NOMO-1 (cell line): ENCODE measurements around the gene CSNK1E.
A peak's percentile ranks its signal among the peaks of the same experiment; 100 is the strongest.

Experiments used
- DNase-seq, 2 experiments: peaks; one replicate each; lab custom pipeline; 2025; ENCODE audit not compliant: unreplicated experiment in 2 of 2; lab: John Stamatoyannopoulos, UW

The CSNK1E gene

DNA sequence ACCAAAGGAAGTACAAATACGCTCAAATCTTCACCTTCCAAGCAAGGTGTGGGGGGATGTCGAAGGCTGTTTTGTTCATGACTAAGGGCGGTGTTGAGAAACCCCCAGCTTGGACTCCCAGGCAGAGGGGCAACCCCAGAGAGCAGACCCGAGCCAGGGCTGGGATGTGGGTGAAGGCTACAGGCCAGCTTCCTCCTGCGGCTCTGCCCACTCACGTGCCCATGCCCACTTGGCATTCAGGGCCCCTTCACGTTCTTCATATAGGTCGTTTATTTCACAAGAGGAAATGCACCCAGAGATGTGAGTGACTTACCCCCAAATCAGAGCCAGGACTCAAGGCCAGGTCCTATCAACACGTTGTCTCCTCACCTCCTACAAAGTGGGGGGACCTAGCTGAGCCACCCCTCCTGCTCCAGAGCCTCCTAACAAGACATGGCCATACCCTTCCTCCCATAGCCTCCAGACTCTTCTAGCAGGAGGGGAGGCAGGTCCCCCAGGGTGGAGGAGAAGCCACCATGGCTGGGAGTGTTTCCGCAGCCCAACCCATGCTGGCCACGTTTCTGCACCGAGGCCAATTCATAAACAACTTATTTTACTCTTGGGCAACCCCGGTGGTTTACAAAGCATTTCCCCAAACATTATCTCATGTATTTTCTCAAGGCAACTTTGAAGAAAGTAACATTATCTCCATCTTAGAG lies 66.4 kb downstream of the CSNK1E start:
- DNase-seq, result no peak

DNA sequence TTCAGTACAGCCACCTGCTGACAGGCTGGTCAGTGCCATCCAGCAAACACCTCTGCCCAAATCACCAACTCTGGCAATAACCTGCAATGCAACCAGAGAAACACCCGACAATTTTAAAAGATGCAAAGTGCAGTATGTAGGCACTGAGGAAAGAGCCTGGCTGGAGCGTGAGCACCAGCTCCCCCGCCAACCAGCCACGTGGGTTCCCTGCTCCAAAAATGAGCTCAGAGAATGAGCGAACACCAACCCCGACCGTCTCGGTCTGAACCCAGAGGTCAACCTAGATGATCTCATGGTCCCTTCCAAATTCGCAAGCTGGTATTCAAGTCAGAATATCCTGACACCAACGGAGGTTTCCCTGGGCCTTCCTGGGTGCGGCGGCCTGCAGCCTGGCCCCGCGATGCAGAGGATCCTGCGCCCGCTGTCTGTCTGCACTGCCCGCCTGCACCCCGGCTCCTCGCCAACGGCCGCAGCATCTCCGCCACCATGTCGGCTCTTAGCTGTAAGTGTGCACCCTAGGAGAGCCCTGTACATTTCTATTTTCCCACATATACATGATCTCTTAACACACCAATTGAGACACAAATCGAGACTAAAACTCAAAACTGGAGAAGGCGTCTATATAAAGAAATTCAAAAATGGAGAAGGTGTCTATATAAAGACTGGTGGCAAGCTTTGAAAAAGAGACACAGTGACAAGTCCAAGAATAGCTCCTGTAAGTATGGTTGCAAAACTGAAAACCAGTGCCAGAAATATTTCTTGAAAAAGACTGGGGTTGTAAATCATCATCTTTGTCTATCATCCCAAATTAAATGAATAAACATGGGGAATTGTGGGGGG lies 67.2 kb downstream of the CSNK1E start:
- DNase-seq, result peak in 1 of 2 experiments; percentile 35

DNA sequence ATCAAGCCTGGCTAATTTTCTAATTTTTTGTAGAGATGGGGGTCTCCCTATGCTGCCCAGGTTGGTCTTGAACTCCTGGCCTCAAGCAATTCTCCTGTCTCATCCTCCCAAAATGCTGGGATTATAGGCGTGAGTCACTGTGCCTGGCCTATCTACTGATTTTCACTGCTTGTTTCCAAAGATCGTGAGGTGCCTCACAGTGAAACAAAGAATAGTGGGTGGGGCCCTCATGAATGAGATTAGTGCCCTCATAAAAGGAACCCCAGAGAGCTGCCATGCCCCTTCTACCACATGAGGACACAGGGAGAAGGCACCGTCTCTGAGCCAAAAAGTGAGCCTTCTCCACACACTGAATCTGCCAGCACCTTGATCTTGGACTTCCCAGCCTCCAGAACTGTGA lies 67.9 kb downstream of the CSNK1E start:
- DNase-seq, result no peak

DNA sequence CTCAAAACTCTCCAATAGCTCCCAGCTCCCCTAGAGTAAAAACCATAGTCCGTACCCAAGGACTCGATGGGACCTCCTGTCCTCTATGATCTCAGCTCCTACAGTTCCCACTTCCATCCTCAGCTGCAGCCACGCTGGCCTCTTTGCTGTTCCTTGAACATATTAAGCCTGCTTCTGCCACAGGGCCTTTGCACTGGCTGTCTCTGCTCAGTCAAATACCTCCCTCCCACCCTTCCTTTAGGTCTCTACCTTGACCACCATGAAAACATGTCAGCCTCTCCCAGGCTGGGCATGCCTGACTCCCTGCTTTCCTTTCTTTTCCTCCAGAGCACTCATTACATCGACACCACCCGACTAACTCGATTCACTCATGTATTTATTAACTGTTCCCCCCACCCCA lies 69.0 kb downstream of the CSNK1E start:
- no peak for DNase-seq

DNA sequence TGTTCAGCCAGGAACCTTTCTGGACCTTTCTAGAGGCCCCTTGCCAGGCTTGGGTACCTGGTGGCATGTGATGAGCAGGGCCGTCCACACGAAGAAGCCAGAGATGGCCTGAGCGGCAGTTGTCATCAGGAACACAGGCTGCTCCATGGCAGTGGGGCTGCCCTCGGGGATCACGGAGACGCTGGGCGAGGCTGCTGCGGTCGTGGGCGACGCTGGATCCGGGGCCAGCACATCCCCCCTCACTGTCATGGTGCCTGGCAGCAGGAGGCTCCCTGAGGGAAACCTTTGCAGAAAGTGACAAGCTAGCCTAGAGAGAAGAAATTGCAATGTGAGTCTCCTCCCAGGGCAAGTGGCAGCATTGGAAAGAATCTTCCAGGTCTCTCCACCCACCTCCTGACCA lies 69.5 kb downstream of the CSNK1E start:
- DNase-seq, result no peak

DNA sequence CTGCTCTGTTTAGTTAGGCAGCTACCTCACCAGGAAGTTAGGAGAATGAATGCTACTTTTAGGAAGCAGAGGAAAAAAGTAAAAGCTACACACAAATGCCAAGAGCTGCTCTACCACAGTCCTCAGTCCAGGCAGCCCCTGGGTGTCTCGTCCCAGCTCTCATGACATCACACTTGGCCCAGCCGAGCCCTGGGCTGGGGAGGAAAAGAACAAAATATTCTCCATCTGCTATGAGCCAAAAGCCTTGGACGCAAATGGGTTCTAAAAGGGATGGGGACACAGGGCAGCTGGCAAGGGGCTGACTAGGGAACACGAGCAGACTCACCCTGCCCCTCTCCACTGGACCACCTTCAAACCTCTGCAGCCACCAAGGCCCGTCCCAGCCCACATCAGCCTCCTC lies 70.5 kb downstream of the CSNK1E start:
- no peak for DNase-seq

DNA sequence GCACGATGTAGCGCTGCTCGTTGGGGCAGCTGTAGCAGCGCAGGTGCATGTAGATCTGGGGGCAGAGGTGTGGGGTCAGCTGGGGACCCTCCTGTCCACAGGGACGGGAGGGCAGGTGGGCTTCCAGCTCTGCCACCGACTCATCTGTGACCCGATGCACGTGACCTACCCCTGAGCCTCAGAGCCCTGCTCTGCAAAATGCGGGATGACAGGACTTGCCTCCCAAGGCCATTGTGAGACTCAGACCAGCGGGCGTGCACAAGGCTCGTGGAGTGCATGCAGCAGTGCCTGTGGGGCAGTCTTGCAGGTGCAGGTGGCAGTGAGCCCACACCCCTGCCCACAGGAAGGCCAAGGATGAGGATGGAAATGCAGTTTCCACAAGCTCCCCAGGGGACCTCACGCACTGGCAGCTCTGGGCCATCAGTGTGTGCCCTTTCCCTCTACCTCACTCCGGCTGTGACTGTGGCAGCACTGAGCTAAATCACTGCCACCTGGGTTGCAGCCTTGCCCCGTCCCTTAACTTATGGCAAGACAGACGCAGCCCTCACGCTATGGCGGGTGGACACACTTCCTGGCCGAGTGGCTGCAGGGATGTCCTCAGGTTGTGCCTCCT lies 71.1 kb downstream of the CSNK1E start:
- DNase-seq, result no peak

DNA sequence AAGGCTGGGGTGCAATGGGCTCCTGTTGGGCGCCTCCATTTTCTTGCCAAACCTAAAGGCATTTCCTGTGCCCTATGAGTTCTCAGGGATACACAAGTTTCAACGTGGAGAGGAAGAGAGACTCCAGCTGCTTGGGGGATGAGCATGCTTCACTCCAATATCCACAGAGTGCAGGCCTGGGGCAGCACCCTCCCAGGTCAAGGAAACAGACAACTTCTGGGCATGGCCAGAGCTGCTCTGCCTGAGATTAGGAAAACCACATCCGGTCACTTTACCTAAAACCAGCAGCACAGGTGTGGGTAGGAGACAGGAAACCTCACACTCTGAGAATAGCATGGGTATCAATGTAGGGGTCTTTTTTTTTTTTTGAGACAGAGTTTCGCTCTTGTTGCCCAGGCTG lies 73.1 kb downstream of the CSNK1E start:
- no peak for DNase-seq

DNA sequence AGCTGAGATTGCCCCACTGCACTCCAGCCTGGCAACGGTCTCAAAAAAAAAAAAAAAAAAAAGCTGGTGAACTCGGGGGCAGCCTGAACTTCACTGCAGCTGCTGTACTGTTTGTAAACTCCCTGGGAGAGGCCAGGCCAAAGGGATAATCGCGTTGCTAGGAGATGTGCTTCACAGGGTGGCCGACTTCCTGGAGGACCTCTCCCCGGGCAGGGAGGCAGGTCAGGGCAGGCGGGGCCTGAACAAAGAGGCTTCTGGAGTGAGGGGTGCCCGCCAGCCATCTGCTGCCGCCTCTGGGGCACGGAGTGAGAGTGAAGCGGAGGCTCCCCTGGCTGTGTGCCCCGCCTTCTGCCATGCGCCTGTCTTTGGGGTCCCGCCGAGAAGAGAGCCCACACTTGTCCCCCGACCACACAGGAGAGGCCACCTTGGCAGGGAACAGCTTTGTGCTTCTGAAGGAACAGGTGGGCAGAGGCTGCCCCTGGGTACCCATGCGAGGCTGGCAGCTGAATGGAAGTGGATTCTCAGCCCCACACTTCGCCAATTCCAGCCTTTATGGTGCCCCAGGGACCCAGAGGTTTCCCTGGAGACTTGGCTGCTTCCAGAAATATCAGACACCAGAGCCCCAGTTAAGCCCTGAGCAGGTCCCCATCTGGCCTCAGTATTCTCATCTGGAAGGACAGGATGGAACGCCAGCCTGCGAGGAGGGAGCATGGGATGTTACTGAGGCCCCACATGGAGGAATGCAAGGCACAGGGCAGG lies 74.0 kb downstream of the CSNK1E start:
- DNase-seq, result no peak

DNA sequence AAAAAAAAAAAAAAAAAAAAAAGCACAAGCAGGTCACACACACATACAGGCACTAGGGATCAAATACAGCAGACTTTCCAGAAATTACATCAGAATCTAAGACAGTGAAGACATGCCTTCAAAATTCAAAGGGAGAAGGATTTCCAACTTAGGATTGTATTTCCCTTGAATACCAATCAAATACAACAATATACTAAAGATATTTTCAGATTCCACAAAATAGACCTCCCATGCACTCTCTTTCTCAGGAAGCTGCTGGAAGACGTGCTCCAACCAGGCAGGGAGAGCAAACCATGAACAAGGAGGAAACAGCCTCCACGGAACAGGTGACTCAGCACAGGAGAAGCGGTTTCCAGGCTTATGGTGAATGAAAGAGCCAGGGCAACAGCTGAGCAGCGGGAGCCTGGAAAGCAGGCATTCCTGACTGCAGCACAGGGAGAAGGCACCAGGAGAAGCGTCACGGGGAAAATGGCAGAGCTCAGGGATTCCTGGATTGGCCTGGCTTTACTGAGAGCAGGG lies 76.4 kb downstream of the CSNK1E start:
- DNase-seq, result no peak
